Testis (tissue), 2 donors: ENCODE results near the gene ARL8A.

Experiments
- CTCF ChIP-seq, 3 experiments: fragments of 450-650 bp in 2 of 3; fragments of 200-600 bp in 1 of 3; sonication (generic) in 1 of 3; IDR thresholded peaks; one replicate each; pipeline ENCODE4 v1.5.1; 2016 to 2019; ENCODE audit warnings: antibody characterized with exemption in 3 of 3, mild to moderate bottlenecking in 2 of 3, moderate library complexity in 1 of 3
- POLR2A ChIP-seq: fragments of 450-650 bp; IDR thresholded peaks from one replicate; pipeline ENCODE4 v1.6.1; 2017; ENCODE audit warnings: antibody characterized with exemption, mild to moderate bottlenecking, moderate library complexity

- TF ChIP-seq CTCF (IDR thresholded peaks at IDR 0.05) = no peak
- no peak for TF ChIP-seq POLR2A
Observed at GRCh38 chr1:202127836-202128622, 16.5 kb downstream of the ARL8A start.
